Right atrium auricular region (tissue), 2 donors: ENCODE measurements around the gene ACCSL. TPM values are rescaled to one million over a fixed set of nuclear protein-coding genes. Genes with fewer than 3 reads are reported as not detected.

Experiments
- DNase-seq: peaks from one replicate; pipeline ENCODE4 v3.0.0-alpha.2; 2019; ENCODE audit warnings: low spot score
- H3K27ac ChIP-seq, 2 donors: fragments of 200-600 bp; sonication (generic); 1 replicate in 1 of 2; 2 replicates in 1 of 2; pipeline ENCODE4 v1.5.1; 2016 to 2019
- H3K27me3 ChIP-seq, 2 donors: fragments of 200-600 bp; sonication (generic); one replicate each; pipeline versions ENCODE4 v1.5.1 to v1.6.0; 2017 to 2019
- H3K36me3 ChIP-seq: fragments of 200-600 bp; sonication (generic); one replicate; pipeline ENCODE4 v1.5.1; 2016
- H3K4me1 ChIP-seq, 2 donors: fragments of 200-600 bp; sonication (generic); one replicate each; pipeline versions ENCODE4 v1.5.1 to v1.6.0; 2017 to 2019
- H3K4me3 ChIP-seq, 2 donors: fragments of 200-600 bp; sonication (generic); 1 replicate in 1 of 2; 2 replicates in 1 of 2; pipeline ENCODE4 v1.5.1; 2017 to 2019; ENCODE audit warnings: mild to moderate bottlenecking in 1 of 2, moderate library complexity in 1 of 2
- H3K9me3 ChIP-seq, 2 donors: fragments of 200-600 bp; sonication (generic); one replicate each; pipeline ENCODE4 v1.5.1; 2019
- CTCF ChIP-seq, 2 donors: fragments of 200-600 bp; sonication (generic); IDR thresholded peaks; one replicate each; pipeline ENCODE4 v1.5.1; 2019; ENCODE audit warnings: antibody characterized with exemption in 2 of 2
- total RNA-seq, 2 donors: library from RNA; depleted of rRNA; stranded (reverse); fragments of >200 nt; gene quantifications; one replicate each; pipeline ENCODE4 v1.1.0, GENCODE V29; 2016

The ACCSL gene
- total RNA-seq, 2 donors from 2014 or later = not detected

DNA sequence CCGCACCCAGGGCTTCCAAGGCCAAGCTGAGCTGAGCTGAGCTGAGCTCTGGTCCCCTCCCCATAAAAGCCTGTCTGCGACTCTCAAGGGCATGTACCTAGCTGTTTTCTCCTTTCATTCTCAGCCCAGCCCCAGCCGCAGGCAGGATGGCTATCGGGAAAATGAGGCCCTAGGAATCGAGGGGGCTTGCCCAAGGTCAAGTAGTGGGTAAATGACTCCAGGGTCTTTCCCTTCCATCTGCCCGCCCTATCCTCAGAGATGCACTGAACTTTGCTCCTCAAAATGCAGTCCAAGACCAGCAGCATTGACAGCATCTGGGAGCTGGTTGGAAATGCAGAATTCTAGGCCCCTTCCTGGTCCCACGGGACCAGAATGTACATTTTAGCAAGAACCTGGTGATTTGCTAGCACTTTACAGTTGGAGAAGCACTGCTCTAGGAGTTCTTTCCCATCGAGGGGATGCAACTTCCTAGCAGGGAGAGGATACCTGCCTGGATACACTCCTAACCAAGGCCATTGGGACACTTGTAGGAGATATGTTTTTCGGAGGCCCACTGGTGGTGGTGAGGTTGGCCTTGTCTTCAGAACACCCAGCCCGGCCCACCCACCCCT is 43.2 kb upstream of the ACCSL start:
- Histone ChIP-seq H3K4me3 (no peak overlapping the region), H3K27ac (no peak overlapping the region), H3K4me1 (no peaks in the 10 kb centered on the region), H3K9me3 (no peaks in the 10 kb centered on the region), H3K27me3 (no peaks in the 10 kb centered on the region), H3K36me3 (no peaks in the 10 kb centered on the region)
- DNase-seq = peak; percentile 28
- TF ChIP-seq CTCF (IDR thresholded peaks at IDR 0.05) = no peak

DNA sequence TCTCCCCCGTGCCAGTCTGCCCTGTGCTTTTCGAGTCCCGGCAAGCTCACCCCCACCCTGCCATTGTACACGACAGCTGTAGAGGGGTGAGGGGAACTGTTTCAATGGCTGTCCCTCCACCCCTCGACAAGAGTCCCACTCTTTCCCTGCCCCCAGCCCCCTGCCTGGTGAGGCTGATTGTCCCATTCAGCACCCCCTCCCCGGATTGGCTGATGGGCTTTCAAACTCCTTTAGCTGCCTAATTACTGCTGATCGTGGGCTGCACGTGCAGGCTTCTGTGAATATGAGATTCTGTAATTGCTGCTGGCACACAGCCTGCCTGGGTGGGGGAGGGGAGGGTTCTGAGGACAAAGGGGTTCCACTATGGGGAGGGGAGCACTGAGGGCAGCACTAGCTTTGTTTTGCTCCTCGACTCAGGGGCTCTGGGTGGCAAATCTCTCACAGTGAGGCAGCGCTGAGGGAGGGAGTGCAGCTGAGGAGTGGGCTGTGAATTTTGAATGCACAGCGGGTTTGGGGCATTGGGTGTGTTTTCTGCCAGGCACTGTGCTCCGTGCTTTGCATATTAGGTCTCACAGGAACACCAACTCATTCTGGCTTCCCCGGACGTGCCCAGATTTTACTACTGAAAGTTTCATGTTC is 42.6 kb upstream of the ACCSL start:
- H3K4me3 ChIP-seq = no peak overlapping the region
- DNase-seq = peak; percentile 50
- H3K27me3 ChIP-seq = no peaks in the 10 kb centered on the region
- no peaks in the 10 kb centered on the region for H3K4me1 ChIP-seq
- no peak for TF ChIP-seq CTCF (IDR thresholded peaks at IDR 0.05)
- H3K36me3 ChIP-seq = no peaks in the 10 kb centered on the region
- no peaks in the 10 kb centered on the region for H3K9me3 ChIP-seq
- no peak overlapping the region for H3K27ac ChIP-seq

DNA sequence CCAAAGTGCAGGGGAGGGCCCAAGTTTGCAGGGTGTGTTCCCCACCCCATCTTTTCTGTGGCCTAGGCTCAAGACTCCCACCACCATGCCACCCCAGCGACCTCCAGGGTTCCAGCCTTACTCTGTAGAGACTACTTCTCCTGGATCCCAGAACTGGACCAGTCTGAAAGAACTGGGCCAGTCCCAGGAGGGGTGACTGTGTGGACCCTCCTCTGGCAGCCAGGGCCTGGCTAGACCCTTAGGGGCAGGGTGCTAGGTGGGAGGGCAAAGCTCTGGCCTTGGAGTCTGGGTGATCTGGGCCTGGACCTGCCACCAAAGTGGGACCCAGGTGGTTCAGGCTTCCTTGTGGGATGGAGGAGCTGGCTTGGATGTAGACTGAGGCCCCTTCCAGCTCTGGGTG is 41.8 kb upstream of the ACCSL start:
- Histone ChIP-seq H3K27me3 (no peaks in the 10 kb centered on the region), H3K27ac (peak overlapping the region in 1 of 2 donors; percentile 12), H3K36me3 (no peaks in the 10 kb centered on the region), H3K9me3 (no peaks in the 10 kb centered on the region), H3K4me1 (no peaks in the 10 kb centered on the region), H3K4me3 (no peak overlapping the region)
- no peak for TF ChIP-seq CTCF (IDR thresholded peaks at IDR 0.05)
- peak; percentile 40 for DNase-seq

- H3K27me3 ChIP-seq = no peaks in the 10 kb centered on the region
- peak; percentile 57 for DNase-seq
- peak overlapping the region; percentile 51 to 65 for H3K27ac ChIP-seq
- no peaks in the 10 kb centered on the region for H3K36me3 ChIP-seq
- H3K4me3 ChIP-seq = no peak overlapping the region
- no peaks in the 10 kb centered on the region for H3K9me3 ChIP-seq
- no peak for TF ChIP-seq CTCF (IDR thresholded peaks at IDR 0.05)
- no peaks in the 10 kb centered on the region for H3K4me1 ChIP-seq
Observed at GRCh38 chr11:44006917-44007361, 40.8 kb upstream of the ACCSL start.

DNA sequence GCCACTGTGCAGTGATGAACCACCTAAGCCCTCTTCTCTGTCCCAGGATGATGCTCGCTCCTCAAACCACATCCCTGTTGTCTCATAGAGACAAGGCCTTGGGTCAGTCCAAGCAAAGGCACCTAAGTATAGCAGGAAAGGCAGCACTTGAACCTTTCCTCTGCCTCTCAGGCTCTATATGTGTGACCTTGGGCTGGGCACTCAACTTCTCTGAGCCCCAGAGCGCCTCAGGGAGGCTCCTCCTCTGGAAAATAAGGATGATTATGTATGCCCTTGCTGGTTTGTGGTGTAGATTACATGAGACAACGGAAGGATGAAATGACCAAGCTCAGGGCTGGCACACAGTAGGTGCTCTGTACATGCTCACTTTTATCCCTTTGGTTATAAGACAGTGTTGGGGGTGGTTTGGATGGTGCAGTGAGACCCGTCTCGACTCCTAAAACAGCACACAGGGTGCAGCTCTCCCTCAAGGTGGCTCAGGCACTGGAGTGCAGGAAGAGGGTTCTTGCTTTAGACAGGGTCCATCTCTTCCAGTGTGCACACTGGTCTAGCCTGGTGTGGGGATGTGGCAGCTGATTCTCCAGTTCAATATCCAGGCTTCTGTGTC is 40.2 kb upstream of the ACCSL start:
- DNase-seq = peak; percentile 52

More for the DNA sequence above, 40.2 kb upstream of the ACCSL start:
- Histone ChIP-seq H3K27ac (peak overlapping the region; percentile 51 to 65), H3K9me3 (no peaks in the 10 kb centered on the region), H3K4me3 (no peak overlapping the region), H3K27me3 (no peaks in the 10 kb centered on the region), H3K4me1 (no peaks in the 10 kb centered on the region), H3K36me3 (no peaks in the 10 kb centered on the region)
- no peak for TF ChIP-seq CTCF (IDR thresholded peaks at IDR 0.05)
